Measurements from ENCODE around the gene INTS6.
A peak's percentile ranks its signal among the peaks of the same experiment; 100 is the strongest.

The INTS6 gene

DNA sequence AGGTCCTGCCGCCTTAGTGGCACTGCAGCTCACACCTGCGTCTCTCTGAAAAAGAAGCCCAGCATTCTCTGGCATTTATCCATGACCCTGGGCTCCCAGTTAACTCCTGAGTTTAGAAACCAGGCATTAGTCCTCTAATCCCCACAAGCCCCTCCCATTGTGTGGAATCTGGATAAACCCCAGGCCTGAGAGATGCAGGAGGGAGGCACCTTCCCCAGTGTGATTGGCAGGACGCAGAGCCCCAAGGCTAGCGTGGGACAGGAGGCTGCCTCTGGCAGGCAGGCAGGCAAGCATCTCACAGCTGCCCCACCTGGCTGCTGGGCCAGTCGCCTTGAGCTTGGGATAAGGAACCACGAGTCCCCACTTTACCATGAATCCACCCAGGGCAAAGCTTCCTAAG lies 124.3 kb downstream of the INTS6 start:
- no peak overlapping the region for H3K4me3 ChIP-seq (replicated peaks in 1 of 2; ENCODE audit: low read depth in 2 of 2, low read length in 2 of 2)
- TF ChIP-seq, protein P1, sequence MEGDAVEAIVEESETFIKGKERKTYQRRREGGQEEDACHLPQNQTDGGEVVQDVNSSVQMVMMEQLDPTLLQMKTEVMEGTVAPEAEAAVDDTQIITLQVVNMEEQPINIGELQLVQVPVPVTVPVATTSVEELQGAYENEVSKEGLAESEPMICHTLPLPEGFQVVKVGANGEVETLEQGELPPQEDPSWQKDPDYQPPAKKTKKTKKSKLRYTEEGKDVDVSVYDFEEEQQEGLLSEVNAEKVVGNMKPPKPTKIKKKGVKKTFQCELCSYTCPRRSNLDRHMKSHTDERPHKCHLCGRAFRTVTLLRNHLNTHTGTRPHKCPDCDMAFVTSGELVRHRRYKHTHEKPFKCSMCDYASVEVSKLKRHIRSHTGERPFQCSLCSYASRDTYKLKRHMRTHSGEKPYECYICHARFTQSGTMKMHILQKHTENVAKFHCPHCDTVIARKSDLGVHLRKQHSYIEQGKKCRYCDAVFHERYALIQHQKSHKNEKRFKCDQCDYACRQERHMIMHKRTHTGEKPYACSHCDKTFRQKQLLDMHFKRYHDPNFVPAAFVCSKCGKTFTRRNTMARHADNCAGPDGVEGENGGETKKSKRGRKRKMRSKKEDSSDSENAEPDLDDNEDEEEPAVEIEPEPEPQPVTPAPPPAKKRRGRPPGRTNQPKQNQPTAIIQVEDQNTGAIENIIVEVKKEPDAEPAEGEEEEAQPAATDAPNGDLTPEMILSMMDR (IDR thresholded peaks at IDR 0.05; ENCODE audit: low read depth, low read length) = no peak
- DNase-seq (ENCODE audit: low read depth in 2 of 2) = no peak

GRCh38 chr13:51327961-51328360 lies 124.9 kb downstream of the INTS6 start:
- DNase-seq (ENCODE audit: low read depth in 2 of 2) = no peak
- TF ChIP-seq, protein P1 (IDR thresholded peaks at IDR 0.05; ENCODE audit: low read depth, low read length) = no peak
- H3K4me3 ChIP-seq (replicated peaks in 1 of 2; ENCODE audit: low read depth in 2 of 2, low read length in 2 of 2) = no peak overlapping the region

GRCh38 chr13:51326777-51327176 lies 126.1 kb downstream of the INTS6 start:
- TF ChIP-seq, protein P1 (IDR thresholded peaks at IDR 0.05; ENCODE audit: low read depth, low read length) = no peak
- peak in 1 of 2 donors; percentile 36 for DNase-seq (ENCODE audit: low read depth in 2 of 2)
- H3K4me3 ChIP-seq (replicated peaks in 1 of 2; ENCODE audit: low read depth in 2 of 2, low read length in 2 of 2) = no peak overlapping the region

DNA sequence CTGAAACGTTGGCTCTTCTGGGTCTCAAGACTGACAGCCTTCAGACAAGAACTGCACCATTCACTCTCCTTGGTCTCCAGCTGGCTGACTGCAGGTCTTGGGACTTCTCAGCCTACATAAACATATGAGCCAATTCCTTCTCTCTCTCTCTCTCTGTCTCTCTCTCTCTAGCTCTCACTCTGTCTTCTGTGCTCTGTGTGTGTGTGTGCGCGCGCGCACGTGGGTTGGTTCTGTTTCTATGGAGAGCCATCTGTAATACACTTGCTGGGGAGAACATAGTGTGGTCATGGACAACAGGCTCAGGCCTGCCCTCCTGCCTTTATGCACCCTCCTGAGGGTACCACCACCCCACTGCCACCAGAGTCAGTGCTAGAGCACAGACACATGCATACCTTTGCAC lies 127.0 kb downstream of the INTS6 start:
- no peak for DNase-seq (ENCODE audit: low read depth in 2 of 2)
- H3K4me3 ChIP-seq (replicated peaks in 1 of 2; ENCODE audit: low read depth in 2 of 2, low read length in 2 of 2) = no peak overlapping the region
- TF ChIP-seq, protein P1 (IDR thresholded peaks at IDR 0.05; ENCODE audit: low read depth, low read length) = no peak

GRCh38 chr13:51324714-51325420 lies 128.0 kb downstream of the INTS6 start:
- DNase-seq (ENCODE audit: low read depth in 2 of 2) = no peak
- no peak overlapping the region for H3K4me3 ChIP-seq (replicated peaks in 1 of 2; ENCODE audit: low read depth in 2 of 2, low read length in 2 of 2)
- TF ChIP-seq, protein P1 (IDR thresholded peaks at IDR 0.05; ENCODE audit: low read depth, low read length) = no peak

DNA sequence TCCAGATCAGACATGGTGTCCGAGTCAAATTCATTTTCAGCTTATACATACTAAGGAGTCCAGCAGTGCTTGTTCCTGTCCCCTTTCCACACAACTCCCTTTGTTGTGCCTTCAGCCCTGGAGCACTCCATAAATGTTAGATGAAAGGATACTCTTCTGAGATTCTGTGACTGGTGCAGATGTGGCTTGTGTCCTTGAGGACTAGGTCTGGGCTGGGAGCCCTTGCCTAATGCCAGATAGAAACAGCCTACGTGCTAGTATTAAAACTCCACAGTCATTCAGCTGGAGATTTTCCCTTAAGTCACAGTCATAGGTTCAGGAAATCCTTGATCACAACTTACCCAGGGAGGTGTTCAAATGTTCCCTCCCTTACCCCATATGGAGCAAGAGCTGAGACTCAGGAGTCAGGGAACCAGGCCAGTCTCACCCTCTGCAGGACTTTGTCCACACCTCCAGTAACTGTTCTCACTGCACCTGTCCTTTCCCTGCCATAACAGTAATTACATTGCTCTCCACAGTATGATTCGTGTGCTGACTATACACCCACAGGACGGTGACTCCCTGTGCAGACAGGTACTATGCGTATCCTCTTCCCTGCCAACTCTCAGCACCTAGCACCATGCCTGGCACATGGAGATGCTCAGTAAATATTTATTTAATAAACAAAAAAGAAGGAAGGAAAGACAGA lies 128.9 kb downstream of the INTS6 start:
- TF ChIP-seq, protein P1 (IDR thresholded peaks at IDR 0.05; ENCODE audit: low read depth, low read length) = no peak
- H3K4me3 ChIP-seq (replicated peaks in 1 of 2; ENCODE audit: low read depth in 2 of 2, low read length in 2 of 2) = no peak overlapping the region
- no peak for DNase-seq (ENCODE audit: low read depth in 2 of 2)
